Stimulated activated CD4-positive, alpha-beta T cell treated with anti-CD3 and anti-CD28 coated beads, TNF-alpha, amount 100 ng/mL, for 4 hours (primary cell): Measurements from ENCODE around the gene TBCE.

Experiments used
- DNase-seq, 3 experiments: peaks; one replicate each; pipeline ENCODE4 v3.0.0-alpha.2; 2020; ENCODE audit warnings: low read depth in 3 of 3

Gene TBCE

GRCh38 chr1:235367000-235367908, at the start of gene TBCE:
TSS of gene TBCE (plus strand) at chr1:235367427. CDS start at chr1:235380050, 12,623 bp downstream.
- DNase-seq: peak; percentile 63 to 69 (median 64)

GRCh38 chr1:235319255-235319654, 48.0 kb upstream of the TBCE start:
- DNase-seq: no peak

- no peak for DNase-seq
These were observed 46.6 kb upstream of the TBCE start for GRCh38 chr1:235320521-235321179.

- DNase-seq: no peak
These were observed 42.9 kb upstream of the TBCE start for GRCh38 chr1:235324296-235324695.

- DNase-seq: no peak
These were observed 42.1 kb upstream of the TBCE start for GRCh38 chr1:235325139-235325538.

- no peak for DNase-seq
These were observed 41.4 kb upstream of the TBCE start for GRCh38 chr1:235325854-235326253.

GRCh38 chr1:235326719-235327558, 40.3 kb upstream of the TBCE start:
- DNase-seq: peak; percentile 25 to 40 (median 32)

- DNase-seq: peak in 1 of 3 experiments; percentile 45
These were observed 39.5 kb upstream of the TBCE start, which contains the start of gene ARID4B for GRCh38 chr1:235327559-235328270. TSS of gene ARID4B (minus strand) at chr1:235328179. CDS start at chr1:235326919, 1,260 bp downstream.

GRCh38 chr1:235328271-235329138, 38.7 kb upstream of the TBCE start, which contains the start of gene GGPS1:
TSS of gene GGPS1 (plus strand) at chr1:235328570. CDS start at chr1:235335265, 6,695 bp downstream.
- peak; percentile 99 for DNase-seq

GRCh38 chr1:235329139-235329902, 37.9 kb upstream of the TBCE start:
- peak in 2 of 3 experiments; percentile 9 to 13 for DNase-seq

- no peak for DNase-seq
These were observed 36.3 kb upstream of the TBCE start for GRCh38 chr1:235330918-235331285.

GRCh38 chr1:235331401-235331800, 35.8 kb upstream of the TBCE start:
- no peak for DNase-seq

- DNase-seq: no peak
These were observed 30.3 kb upstream of the TBCE start for GRCh38 chr1:235336903-235337302.

- DNase-seq: no peak
These were observed 27.5 kb upstream of the TBCE start for GRCh38 chr1:235339746-235340145.

GRCh38 chr1:235341334-235341733, 25.9 kb upstream of the TBCE start:
- no peak for DNase-seq

GRCh38 chr1:235342039-235342438, 25.2 kb upstream of the TBCE start:
- no peak for DNase-seq

GRCh38 chr1:235342471-235342870, 24.8 kb upstream of the TBCE start:
- no peak for DNase-seq

- DNase-seq: no peak
These were observed 23.5 kb upstream of the TBCE start for GRCh38 chr1:235343726-235344125.

- DNase-seq: no peak
These were observed 15.8 kb upstream of the TBCE start for GRCh38 chr1:235351441-235351840.
